ENCODE results near the gene CAT. TPM values are rescaled to one million over a fixed set of nuclear protein-coding genes. Genes with fewer than 3 reads are reported as not detected.

Gene CAT
- total RNA-seq, 1 experiment from 2014 or later = 26.6 TPM

DNA sequence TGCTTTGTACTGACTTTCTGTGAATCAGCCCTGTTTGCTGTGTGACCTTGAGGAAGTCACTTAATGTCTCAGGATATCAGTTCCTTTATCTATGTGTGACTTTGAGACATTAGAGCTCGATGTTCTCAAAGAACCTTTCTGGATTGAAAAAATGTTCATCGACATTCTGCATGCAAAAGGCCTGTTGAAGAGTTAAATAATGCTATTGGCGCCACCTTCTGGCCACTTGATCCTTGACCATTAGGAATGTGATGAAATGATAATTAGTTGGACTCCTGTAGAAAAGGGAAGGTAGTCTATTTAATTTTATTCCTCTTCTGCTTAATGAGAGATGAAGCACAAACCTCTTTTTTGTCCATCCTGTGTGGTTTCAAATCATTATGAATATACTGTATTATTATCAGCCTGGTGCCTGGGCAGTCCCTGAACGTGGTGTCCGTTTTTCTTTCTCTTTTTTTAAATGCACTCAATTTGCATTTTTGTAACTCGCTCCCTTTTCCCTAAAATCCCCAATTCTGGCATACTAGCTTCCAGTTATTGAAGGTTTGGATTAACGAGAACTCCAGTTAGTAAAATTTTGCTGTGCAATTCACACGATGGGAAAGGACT lies 54.2 kb downstream of the CAT start:
- peak; percentile 91 for DNase-seq (ENCODE audit: low spot score)
- H3K27me3 ChIP-seq (replicated peaks; ENCODE audit: insufficient read depth, low read depth, low read length, poor library complexity) = no peaks in the 10 kb centered on the region
- H3K4me3 ChIP-seq (ENCODE audit: low read depth, low read length, poor library complexity, severe bottlenecking) = no peak overlapping the region
- no peak overlapping the region for H3K27ac ChIP-seq (ENCODE audit: low read depth, low read length, poor library complexity, severe bottlenecking)
- no TSS peak for BruUV-seq (replicated peaks)
- H3K4me1 ChIP-seq (ENCODE audit: insufficient read depth, low read length, poor library complexity, severe bottlenecking) = no peaks in the 10 kb centered on the region
- H3K36me3 ChIP-seq (ENCODE audit: insufficient read depth, low read length, poor library complexity, severe bottlenecking) = no peaks in the 10 kb centered on the region
- TF ChIP-seq, protein P1, sequence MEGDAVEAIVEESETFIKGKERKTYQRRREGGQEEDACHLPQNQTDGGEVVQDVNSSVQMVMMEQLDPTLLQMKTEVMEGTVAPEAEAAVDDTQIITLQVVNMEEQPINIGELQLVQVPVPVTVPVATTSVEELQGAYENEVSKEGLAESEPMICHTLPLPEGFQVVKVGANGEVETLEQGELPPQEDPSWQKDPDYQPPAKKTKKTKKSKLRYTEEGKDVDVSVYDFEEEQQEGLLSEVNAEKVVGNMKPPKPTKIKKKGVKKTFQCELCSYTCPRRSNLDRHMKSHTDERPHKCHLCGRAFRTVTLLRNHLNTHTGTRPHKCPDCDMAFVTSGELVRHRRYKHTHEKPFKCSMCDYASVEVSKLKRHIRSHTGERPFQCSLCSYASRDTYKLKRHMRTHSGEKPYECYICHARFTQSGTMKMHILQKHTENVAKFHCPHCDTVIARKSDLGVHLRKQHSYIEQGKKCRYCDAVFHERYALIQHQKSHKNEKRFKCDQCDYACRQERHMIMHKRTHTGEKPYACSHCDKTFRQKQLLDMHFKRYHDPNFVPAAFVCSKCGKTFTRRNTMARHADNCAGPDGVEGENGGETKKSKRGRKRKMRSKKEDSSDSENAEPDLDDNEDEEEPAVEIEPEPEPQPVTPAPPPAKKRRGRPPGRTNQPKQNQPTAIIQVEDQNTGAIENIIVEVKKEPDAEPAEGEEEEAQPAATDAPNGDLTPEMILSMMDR (conservative IDR thresholded peaks at IDR 0.05; ENCODE audit: low read depth, low read length) = peak; percentile 99
- TF ChIP-seq EZH2 (IDR thresholded peaks at IDR 0.05; ENCODE audit: borderline replicate concordance, low read depth, low read length, poor library complexity, severe bottlenecking) = no peak
- H3K9me3 ChIP-seq (ENCODE audit: low read depth, low read length, poor library complexity, severe bottlenecking) = no peaks in the 10 kb centered on the region
- intact Hi-C loops (cut with micrococcal nuclease; ENCODE audit: unreplicated experiment) = loop anchor here (2.0 to 5.0 kb wide), 4 partner anchors 126 to 656 kb away; no protein-coding TSS in a partner anchor
- ChIA-PET CTCF (interaction anchor here (0.7 to 1.9 kb wide), 8 partner anchors 127 to 684 kb away, joined by 3 to 15 read pairs (median 4); no protein-coding TSS in a partner anchor), POLR2A (ENCODE audit: low non-redundant PET) (interaction anchor here (0.5 kb wide), 1 partner anchor 65 kb away, joined by 13 read pairs; no protein-coding TSS in a partner anchor)

DNA sequence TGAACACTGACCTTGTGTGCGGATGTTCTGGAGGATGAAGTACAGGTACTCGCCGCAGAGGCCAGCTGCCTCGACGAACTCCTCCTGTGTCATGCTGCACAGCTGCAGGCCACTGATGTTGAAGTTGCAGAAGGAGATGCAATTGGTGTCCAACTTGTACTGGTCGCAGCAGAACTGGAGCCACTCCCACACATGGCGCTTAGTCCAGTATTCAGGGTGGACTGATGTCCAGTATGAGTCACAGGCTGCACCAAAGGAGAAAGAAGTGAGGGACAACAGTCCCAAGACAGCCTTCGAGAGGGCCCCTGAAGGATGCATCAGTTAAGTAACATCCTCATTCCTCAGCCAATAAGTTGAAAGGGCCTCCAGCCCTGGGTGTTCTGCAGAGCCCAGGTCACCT lies 54.7 kb downstream of the CAT start:
- CTCF ChIA-PET = interaction anchor here (1.1 kb wide), 1 partner anchor 344 kb away, joined by 5 read pairs; no protein-coding TSS in a partner anchor
- Histone ChIP-seq H3K9me3 (ENCODE audit: low read depth, low read length, poor library complexity, severe bottlenecking) (no peaks in the 10 kb centered on the region), H3K4me1 (ENCODE audit: insufficient read depth, low read length, poor library complexity, severe bottlenecking) (no peaks in the 10 kb centered on the region), H3K4me3 (ENCODE audit: low read depth, low read length, poor library complexity, severe bottlenecking) (no peak overlapping the region), H3K27me3 (replicated peaks; ENCODE audit: insufficient read depth, low read depth, low read length, poor library complexity) (no peaks in the 10 kb centered on the region), H3K36me3 (ENCODE audit: insufficient read depth, low read length, poor library complexity, severe bottlenecking) (no peaks in the 10 kb centered on the region), H3K27ac (ENCODE audit: low read depth, low read length, poor library complexity, severe bottlenecking) (no peak overlapping the region)
- POLR2A ChIA-PET (ENCODE audit: low non-redundant PET) = no interaction called here
- intact Hi-C loops (cut with micrococcal nuclease; ENCODE audit: unreplicated experiment) = loop anchor here (2.0 to 5.0 kb wide), 4 partner anchors 127 to 656 kb away; no protein-coding TSS in a partner anchor
- no peak for DNase-seq (ENCODE audit: low spot score)
- BruUV-seq (replicated peaks) = no TSS peak
- TF ChIP-seq, protein P1 (conservative IDR thresholded peaks at IDR 0.05; ENCODE audit: low read depth, low read length) = no peak
- no peak for TF ChIP-seq EZH2 (IDR thresholded peaks at IDR 0.05; ENCODE audit: borderline replicate concordance, low read depth, low read length, poor library complexity, severe bottlenecking)

DNA sequence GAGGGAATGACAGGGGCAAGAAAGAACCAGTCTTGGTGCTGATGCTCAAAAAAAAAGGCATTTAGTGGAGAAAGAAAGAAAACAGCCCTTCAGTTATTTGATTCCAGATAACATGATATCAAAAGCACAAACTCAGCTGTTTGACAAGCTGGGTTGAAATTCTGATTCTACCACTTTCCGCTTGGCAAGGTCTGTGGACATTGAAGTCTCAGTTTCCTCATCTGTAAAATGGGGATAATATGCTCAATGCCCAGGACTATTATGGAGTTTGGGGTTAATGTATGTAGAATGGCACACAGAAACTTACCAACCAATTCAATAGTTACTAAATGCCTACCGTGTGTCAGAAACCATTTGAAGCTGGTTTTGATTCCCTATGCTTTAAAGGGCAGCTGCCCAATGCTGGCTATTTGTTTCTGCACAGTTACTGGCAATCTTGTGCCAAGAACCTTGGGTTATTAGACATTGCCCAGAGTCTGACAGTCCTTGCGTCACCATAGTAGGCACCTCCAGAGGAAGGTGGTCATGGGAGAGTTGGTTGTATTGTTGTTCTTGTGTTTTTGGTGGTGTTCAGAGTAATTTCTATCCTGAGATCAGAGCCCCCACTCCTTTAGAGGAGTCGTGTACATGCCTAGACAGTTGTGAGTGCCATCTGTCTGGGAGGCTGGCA lies 55.3 kb downstream of the CAT start:
- ChIA-PET CTCF (interaction anchor here (0.9 to 1.1 kb wide), 2 partner anchors 128 to 320 kb away, joined by 3 to 8 read pairs; no protein-coding TSS in a partner anchor), POLR2A (ENCODE audit: low non-redundant PET) (no interaction called here)
- no peaks in the 10 kb centered on the region for H3K4me1 ChIP-seq (ENCODE audit: insufficient read depth, low read length, poor library complexity, severe bottlenecking)
- no peak for TF ChIP-seq EZH2 (IDR thresholded peaks at IDR 0.05; ENCODE audit: borderline replicate concordance, low read depth, low read length, poor library complexity, severe bottlenecking)
- TF ChIP-seq, protein P1 (conservative IDR thresholded peaks at IDR 0.05; ENCODE audit: low read depth, low read length) = no peak
- H3K27ac ChIP-seq (ENCODE audit: low read depth, low read length, poor library complexity, severe bottlenecking) = no peak overlapping the region
- H3K36me3 ChIP-seq (ENCODE audit: insufficient read depth, low read length, poor library complexity, severe bottlenecking) = no peaks in the 10 kb centered on the region
- intact Hi-C loops (cut with micrococcal nuclease; ENCODE audit: unreplicated experiment) = loop anchor here (2.0 to 5.0 kb wide), 4 partner anchors 127 to 657 kb away; no protein-coding TSS in a partner anchor
- H3K27me3 ChIP-seq (replicated peaks; ENCODE audit: insufficient read depth, low read depth, low read length, poor library complexity) = no peaks in the 10 kb centered on the region
- no TSS peak for BruUV-seq (replicated peaks)
- DNase-seq (ENCODE audit: low spot score) = no peak
- no peaks in the 10 kb centered on the region for H3K9me3 ChIP-seq (ENCODE audit: low read depth, low read length, poor library complexity, severe bottlenecking)
- no peak overlapping the region for H3K4me3 ChIP-seq (ENCODE audit: low read depth, low read length, poor library complexity, severe bottlenecking)
